K562 (cell line): ENCODE results near the gene L3MBTL1. TPM values are rescaled to one million over a fixed set of nuclear protein-coding genes. Genes with fewer than 3 reads are reported as not detected.

Experiments
- ATAC-seq: fragments of 200-7000 bp; cut with Tn5 transposase; 3 replicates; pipeline ENCODE4 v1.9.1; 2020; ENCODE audit warnings: moderate library complexity
- BruUV-seq: library from RNA; stranded (reverse); fragments of 400-500 nt; replicated peaks from 2 replicates; lab custom pipeline; 2021; lab: Mats Ljungman, UMichigan
- CTCF ChIA-PET: fragments of 300-600 bp; formaldehyde crosslinking; extraction: SDS; loops from one replicate; lab custom pipeline; 2021; ENCODE audit warnings: low intra/inter-chr PET ratio; lab: Yijun Ruan, JAX
- POLR2A ChIA-PET: fragments of 300-600, 350-650 bp; sonication (Branson Sonifier 250); formaldehyde crosslinking; extraction: SDS; loops from one replicate; lab custom pipeline; 2021; ENCODE audit warnings: antibody characterized with exemption, inconsistent platforms; lab: Yijun Ruan, JAX
- DNase-seq, 4 experiments: peaks; one replicate each; pipeline versions ENCODE4 v3.0.0 to v3.0.0-alpha.2; 2011 to 2018; ENCODE audit warnings: low spot score in 3 of 4, mixed read lengths in 3 of 4; ENCODE audit errors: extremely low read depth in 1 of 4
- FAIRE-seq: peaks from 2 replicates; lab custom pipeline; 2011; peaks lifted over from hg19 to GRCh38; lab: Jason Lieb, UNC
- H2AFZ ChIP-seq: 2 replicates; pipeline ENCODE4 v1.6.0; 2011; ENCODE audit warnings: low read depth, low read length, control low read depth, inconsistent platforms
- H3K27ac ChIP-seq: fragments of 200-600 bp; 3 replicates; pipeline ENCODE4 v1.8.0; 2011; ENCODE audit warnings: low read depth, mild to moderate bottlenecking, control low read depth, inconsistent platforms, low read length, moderate library complexity, mixed read lengths; ENCODE audit errors: extremely low read depth
- H3K27me3 ChIP-seq, 2 experiments: fragments of 300-600 bp in 1 of 2; 2 replicates in 1 of 2; 3 replicates in 1 of 2; pipeline versions ENCODE4 v1.6.0 to v1.8.0; 2011; ENCODE audit warnings: inconsistent platforms in 2 of 2, low read length in 2 of 2, mild to moderate bottlenecking in 1 of 2, mixed read lengths in 1 of 2, moderate library complexity in 1 of 2; ENCODE audit not compliant: control insufficient read depth in 2 of 2, insufficient read depth in 2 of 2
- H3K36me3 ChIP-seq: fragments of 300-600 bp; 3 replicates; pipeline ENCODE4 v1.8.0; 2011; ENCODE audit warnings: mild to moderate bottlenecking, low read length, inconsistent platforms; ENCODE audit not compliant: control insufficient read depth, insufficient read depth
- H3K4me1 ChIP-seq, 2 experiments: fragments of 200-600 bp in 1 of 2; replicated peaks in 1 of 2; 2 replicates in 1 of 2; 3 replicates in 1 of 2; pipeline versions ENCODE4 v1.5.1 to v1.8.0; 2011; ENCODE audit warnings: inconsistent platforms in 2 of 2, low read length in 2 of 2, mild to moderate bottlenecking in 1 of 2, mixed read lengths in 1 of 2, moderate library complexity in 1 of 2; ENCODE audit not compliant: control insufficient read depth in 2 of 2, insufficient read depth in 2 of 2
- H3K4me2 ChIP-seq: 2 replicates; pipeline ENCODE4 v1.6.1; 2011; ENCODE audit warnings: low read length, control low read depth, inconsistent platforms, mixed read lengths; ENCODE audit not compliant: insufficient read depth
- H3K4me3 ChIP-seq: fragments of 200-600 bp; sonication (generic), shearing (Covaris generic); 2 replicates; pipeline ENCODE4 v1.5.1; 2016; ENCODE audit warnings: control low read depth, inconsistent platforms
- H3K79me2 ChIP-seq: fragments of 200-600 bp; 3 replicates; pipeline ENCODE4 v1.8.0; 2011; ENCODE audit warnings: low read length, inconsistent platforms; ENCODE audit not compliant: control insufficient read depth, insufficient read depth
- H3K9ac ChIP-seq, 2 experiments: 2 replicates each; pipeline versions ENCODE4 v1.6.0 to v1.6.1; 2011; ENCODE audit warnings: low read depth in 2 of 2, low read length in 2 of 2, control low read depth in 1 of 2, inconsistent platforms in 1 of 2, mild to moderate bottlenecking in 1 of 2, mixed read lengths in 1 of 2; ENCODE audit not compliant: insufficient read depth in 1 of 2
- H3K9me1 ChIP-seq: one replicate; pipeline ENCODE4 v1.6.0; 2011; ENCODE audit warnings: inconsistent platforms, mild to moderate bottlenecking, low read length, moderate library complexity; ENCODE audit not compliant: control insufficient read depth, insufficient read depth
- H3K9me3 ChIP-seq: replicated peaks from 2 replicates; pipeline ENCODE4 v1.5.1; 2011; ENCODE audit warnings: low read depth, low read length, inconsistent platforms; ENCODE audit not compliant: control insufficient read depth, insufficient read depth
- H4K20me1 ChIP-seq: replicated peaks from 2 replicates; pipeline ENCODE4 v1.6.1; 2011; ENCODE audit warnings: low read length, inconsistent platforms, mixed read lengths; ENCODE audit not compliant: control insufficient read depth, insufficient read depth
- ARNT ChIP-seq, 2 experiments: fragments of 450-650 bp; IDR thresholded peaks; 2 replicates each; pipeline ENCODE4 v1.6.1; 2016; ENCODE audit warnings: mild to moderate bottlenecking in 1 of 2
- BRD4 ChIP-seq: fragments of 200-600 bp; sonication (generic); IDR thresholded peaks from 2 replicates; pipeline ENCODE4 v1.6.1; 2017; ENCODE audit warnings: inconsistent platforms
- ELF4 ChIP-seq: fragments of 450-650 bp; formaldehyde crosslinking; IDR thresholded peaks from 2 replicates; pipeline ENCODE4 v1.4.0; 2022; ENCODE audit warnings: missing genetic modification characterization
- FOSL1 ChIP-seq: fragments of 200-800 bp; sonication (Bioruptor generic); conservative IDR thresholded peaks from 2 replicates; pipeline ENCODE4 v1.6.1; 2016; ENCODE audit warnings: missing genetic modification characterization, missing compliant biosample characterization
- MAZ ChIP-seq, 2 experiments: fragments of 450-650 bp in 1 of 2; sonication (generic) in 1 of 2; formaldehyde crosslinking; IDR thresholded peaks in 1 of 2; conservative IDR thresholded peaks in 1 of 2; 2 replicates each; pipeline versions ENCODE4 v1.4.0 to v1.5.0; 2020; ENCODE audit warnings: mild to moderate bottlenecking in 1 of 2, missing genetic modification reagents in 1 of 2
- MTA2 ChIP-seq: fragments of 450-650 bp; IDR thresholded peaks from 2 replicates; pipeline ENCODE4 v1.6.1; 2016; ENCODE audit warnings: low read depth
- NFRKB ChIP-seq: fragments of 450-650 bp; IDR thresholded peaks from 2 replicates; pipeline ENCODE4 v1.6.1; 2016; ENCODE audit warnings: low read depth
- PURB ChIP-seq: sonication (generic); formaldehyde crosslinking; IDR thresholded peaks from 2 replicates; pipeline ENCODE4 v1.9.0; 2021; ENCODE audit warnings: low read depth, mild to moderate bottlenecking, missing genetic modification reagents
- TEAD4 ChIP-seq, 2 experiments: sonication (generic) in 1 of 2; formaldehyde crosslinking in 1 of 2; IDR thresholded peaks; 2 replicates each; pipeline versions ENCODE4 v1.6.1 to v1.8.0; 2012 to 2022; ENCODE audit warnings: borderline replicate concordance in 1 of 2, inconsistent platforms in 1 of 2, low read length in 1 of 2, mild to moderate bottlenecking in 1 of 2, missing genetic modification reagents in 1 of 2
- ZNF184 ChIP-seq: sonication (generic); formaldehyde crosslinking; IDR thresholded peaks from 2 replicates; pipeline ENCODE4 v1.5.0; 2020; ENCODE audit warnings: missing genetic modification reagents
- WGBS: fragments of 100-300 bp; shearing (Covaris generic); methylation state at CpG from one replicate; pipeline ENCODE4 v1.1.6; 2016; ENCODE audit warnings: low coverage, mixed read lengths; ENCODE audit not compliant: insufficient coverage; ENCODE audit errors: missing lambda C conversion rate; 5-methylcytosine and 5-hydroxymethylcytosine counted together
- in situ Hi-C: fragments of 300-500 bp; cut with MboI; formaldehyde crosslinking; loops from 4 replicates; pipeline ENCODE4 v1.15.0; 2018; ENCODE audit warnings: inconsistent platforms, mixed read lengths
- intact Hi-C: fragments of 100-400 bp; cut with micrococcal nuclease; formaldehyde crosslinking; loops from 2 replicates; pipeline ENCODE4 v1.14.2; 2022
- polyA plus RNA-seq, 8 experiments: library from polyadenylated mRNA; depleted of rRNA in 4 of 8; stranded (reverse) in 5 of 8; unstranded in 3 of 8; fragments of >200 nt; fragmentation: Nextera tagmentation in 2 of 8; fragmentation: Illumina TruSeq in 1 of 8; extraction: Ambion mirVana in 2 of 8; extraction: Trizol in 1 of 8; gene quantifications; 2 replicates each; pipeline versions ENCODE4 v1.2.1 to v1.2.3, GENCODE V29; 2011 to 2014; ENCODE audit warnings: inconsistent platforms in 1 of 8, missing spikeins in 1 of 8
- total RNA-seq, 7 experiments: library from RNA; depleted of rRNA in 6 of 7; stranded (reverse); fragments of >200 nt in 6 of 7; fragmentation: Illumina TruSeq in 2 of 7; extraction: Trizol in 2 of 7; gene quantifications; 2 replicates each; pipeline versions ENCODE4 v1.2.1 to v1.2.3, GENCODE V29; 2011 to 2021; ENCODE audit warnings: low replicate concordance in 1 of 7

Gene L3MBTL1
- total and polyA plus RNA-seq, 9 of the 15 experiments (the other 6 are each of a cell fraction or from before 2014, with no cell fraction given): 0.77 to 10.0 (median 4.4) TPM

DNA sequence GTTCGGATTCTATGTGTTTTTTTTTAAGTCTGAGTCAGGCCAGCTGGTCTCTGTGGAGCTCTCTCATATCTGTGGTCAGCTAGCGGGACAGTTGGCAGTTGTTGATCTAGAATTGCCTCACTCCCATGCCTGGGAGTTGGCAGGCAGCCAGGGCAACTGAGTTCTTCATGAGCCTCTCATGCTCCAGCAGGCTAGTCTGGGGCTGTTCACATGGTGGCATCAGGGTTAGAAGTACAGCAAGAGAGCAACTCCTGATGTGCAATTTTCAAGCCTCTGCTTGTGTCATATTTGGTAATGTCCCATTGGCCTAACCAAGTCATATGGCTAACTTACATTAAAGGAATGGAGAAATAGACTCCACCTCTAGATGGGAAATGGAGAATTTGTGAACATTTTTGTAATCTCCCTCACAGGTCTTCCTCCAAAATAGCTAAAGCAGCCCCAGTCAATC is 76.5 kb downstream of the L3MBTL1 start (continued):
- peak; percentile 78 for TF ChIP-seq TEAD4 (IDR thresholded peaks at IDR 0.05; ENCODE audit: low read length)
- TF ChIP-seq TEAD4 (CRISPR knock-in tag; IDR thresholded peaks at IDR 0.05; ENCODE audit: borderline replicate concordance): no peak
- TF ChIP-seq, all 486 proteins: peak for 80

DNA sequence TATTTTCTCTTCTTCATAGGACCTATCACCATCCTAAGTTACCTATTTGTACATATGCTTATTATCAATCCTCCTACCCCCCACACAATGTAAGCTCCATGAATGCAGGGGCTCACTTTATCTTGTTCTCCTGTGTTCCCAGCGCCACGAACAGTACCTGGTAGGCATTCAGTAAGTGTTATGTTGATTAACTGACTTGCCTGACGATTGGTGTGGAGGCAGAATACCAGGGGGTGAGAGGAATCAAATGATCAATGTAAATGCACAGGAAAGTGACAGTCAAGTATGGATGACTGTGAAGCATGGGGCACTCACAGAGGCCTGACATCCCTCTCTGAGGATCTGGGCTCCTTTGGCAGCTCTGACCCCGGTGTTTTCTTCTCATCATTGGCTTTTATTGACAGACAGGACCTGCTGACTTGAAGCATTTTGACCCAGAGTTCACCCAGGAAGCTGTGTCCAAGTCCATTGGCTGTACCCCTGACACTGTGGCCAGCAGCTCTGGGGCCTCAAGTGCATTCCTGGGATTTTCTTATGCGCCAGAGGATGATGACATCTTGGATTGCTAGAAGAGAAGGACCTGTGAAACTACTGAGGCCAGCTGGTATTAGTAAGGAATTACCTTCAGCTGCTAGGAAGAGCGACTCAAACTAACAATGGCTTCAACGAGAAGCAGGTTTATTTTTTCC is 77.1 kb downstream of the L3MBTL1 start:
- no peaks in the 10 kb centered on the region for H4K20me1 ChIP-seq
- ChIA-PET POLR2A (interaction anchor here (0.6 to 1.5 kb wide), 5 partner anchors 16 to 1150 kb away, joined by 3 to 6 read pairs (median 4); no protein-coding TSS in a partner anchor), CTCF (interaction anchor here (1.2 kb wide), 1 partner anchor 96 kb away, joined by 3 read pairs; no protein-coding TSS in a partner anchor)
- H3K4me1 ChIP-seq: peaks cover 16 to 32% of the 10 kb centered on the region in 2 experiments
- BruUV-seq: no TSS peak
- no peak overlapping the region for H3K4me3 ChIP-seq
- no peaks in the 10 kb centered on the region for H3K9me1 ChIP-seq
- intact Hi-C loops: no loop called here
- DNase-seq (no peak), FAIRE-seq (no peak), ATAC-seq (peak; percentile 10)
- peak overlapping the region; percentile 40 for H3K27ac ChIP-seq
- H2AFZ ChIP-seq: peak overlapping the region; percentile 88
- peaks cover 3% of the 10 kb centered on the region; the same call in 1 of the 2 replicates for H3K9me3 ChIP-seq
- peak overlapping the region; percentile 11; the same call in 1 of the 2 replicates for H3K4me2 ChIP-seq
- no peaks in the 10 kb centered on the region for H3K79me2 ChIP-seq
- WGBS: 39% methylated on average over 7 of the region's 7 CpGs
- no peaks in the 10 kb centered on the region for H3K27me3 ChIP-seq
- peak overlapping the region in 1 of 2 experiments; percentile 22; a peak in 2 of 4 replicates for H3K9ac ChIP-seq
- in situ Hi-C loops: no loop called here
- H3K36me3 ChIP-seq: no peaks in the 10 kb centered on the region
- TF ChIP-seq BRD4: no peak
- TF ChIP-seq MTA2: no peak
- 0 out of 2 replicates have a peak, but pooled peaks have one; percentile 4 for TF ChIP-seq FOSL1 (tag)
- no peak for TF ChIP-seq ZNF184 (CRISPR knock-in tag)
- TF ChIP-seq PURB: no peak
- TF ChIP-seq ARNT (IDR thresholded peaks at IDR 0.05): no peak
- no peak for TF ChIP-seq MAZ (CRISPR knock-in tag; conservative IDR thresholded peaks at IDR 0.05 in 1 of 2, IDR thresholded peaks at IDR 0.05 in 1 of 2)
- peak; percentile 43; the same call in 1 of the 2 replicates for TF ChIP-seq ELF4 (CRISPR knock-in tag)
- peak; percentile 57; the same call in 1 of the 2 replicates for TF ChIP-seq NFRKB
